Breast epithelium (tissue), 4 donors: ENCODE results near the gene LTF. TPM values are rescaled to one million over a fixed set of nuclear protein-coding genes. Genes with fewer than 3 reads are reported as not detected.
"Not testable (repeated sequence)": the region's sequence is repeated elsewhere in the genome, so short reads cannot be mapped to it uniquely, and the experiment has no call there.

Source experiments
- DNase-seq, 2 donors: peaks; one replicate each; pipeline ENCODE4 v3.0.0-alpha.2; 2019; ENCODE audit warnings: low spot score in 2 of 2
- H3K27ac ChIP-seq, 2 donors: fragments of 200-600 bp; sonication (generic) in 1 of 2; one replicate each; pipeline ENCODE4 v1.5.1; 2016 to 2019; ENCODE audit warnings: mild to moderate bottlenecking in 1 of 2
- H3K27me3 ChIP-seq, 2 donors: fragments of 200-600 bp; sonication (generic) in 1 of 2; one replicate each; pipeline versions ENCODE4 v1.5.1 to v1.6.0; 2017 to 2019; ENCODE audit warnings: control low read depth in 1 of 2, mild to moderate bottlenecking in 1 of 2
- H3K36me3 ChIP-seq: fragments of 200-600 bp; one replicate; pipeline ENCODE4 v1.5.1; 2019
- H3K4me1 ChIP-seq, 2 donors: fragments of 200-600 bp; sonication (generic); one replicate each; pipeline ENCODE4 v1.5.1; 2016 to 2019; ENCODE audit warnings: control low read depth in 1 of 2
- H3K4me3 ChIP-seq, 3 donors: fragments of 200-600 bp; sonication (generic); 1 replicate in 2 of 3; 2 replicates in 1 of 3; pipeline ENCODE4 v1.5.1; 2016 to 2019; ENCODE audit warnings: mild to moderate bottlenecking in 3 of 3, moderate library complexity in 2 of 3
- H3K9me3 ChIP-seq, 2 donors: fragments of 200-600 bp; sonication (generic) in 1 of 2; one replicate each; pipeline ENCODE4 v1.5.1; 2016 to 2019; ENCODE audit warnings: control low read depth in 1 of 2
- POLR2A ChIP-seq: fragments of 450-650 bp; IDR thresholded peaks from one replicate; pipeline ENCODE4 v1.6.1; 2016; ENCODE audit warnings: antibody characterized with exemption, mild to moderate bottlenecking, moderate library complexity
- POLR2AphosphoS5 ChIP-seq, 3 donors: sonication (generic); formaldehyde crosslinking; IDR thresholded peaks; one replicate each; pipeline ENCODE4 v1.6.1; 2017; ENCODE audit warnings: antibody characterized with exemption in 3 of 3
- intact Hi-C: fragments of 100-400 bp; cut with DNase I; formaldehyde crosslinking; loops from one replicate; pipeline ENCODE4 v1.15.1; 2023; ENCODE audit warnings: low total_unique reads
- total RNA-seq, 3 donors: library from RNA; depleted of rRNA; stranded (reverse); fragments of >200 nt; gene quantifications; one replicate each; pipeline ENCODE4 v1.1.0, GENCODE V29; 2016
- TF ChIP-seq, protein P1 (sequence below), 3 donors: fragments of 450-650 bp; IDR thresholded peaks; one replicate each; pipeline ENCODE4 v1.5.1; 2016 to 2017; ENCODE audit warnings: antibody characterized with exemption in 3 of 3, mild to moderate bottlenecking in 3 of 3, moderate library complexity in 3 of 3

Gene LTF
- total RNA-seq, 3 donors from 2014 or later = 78.7 to 282 (median 190) TPM

- no peak overlapping the region for H3K27ac ChIP-seq
- no peak for DNase-seq
- no peak for TF ChIP-seq POLR2A
- TF ChIP-seq, protein P1, sequence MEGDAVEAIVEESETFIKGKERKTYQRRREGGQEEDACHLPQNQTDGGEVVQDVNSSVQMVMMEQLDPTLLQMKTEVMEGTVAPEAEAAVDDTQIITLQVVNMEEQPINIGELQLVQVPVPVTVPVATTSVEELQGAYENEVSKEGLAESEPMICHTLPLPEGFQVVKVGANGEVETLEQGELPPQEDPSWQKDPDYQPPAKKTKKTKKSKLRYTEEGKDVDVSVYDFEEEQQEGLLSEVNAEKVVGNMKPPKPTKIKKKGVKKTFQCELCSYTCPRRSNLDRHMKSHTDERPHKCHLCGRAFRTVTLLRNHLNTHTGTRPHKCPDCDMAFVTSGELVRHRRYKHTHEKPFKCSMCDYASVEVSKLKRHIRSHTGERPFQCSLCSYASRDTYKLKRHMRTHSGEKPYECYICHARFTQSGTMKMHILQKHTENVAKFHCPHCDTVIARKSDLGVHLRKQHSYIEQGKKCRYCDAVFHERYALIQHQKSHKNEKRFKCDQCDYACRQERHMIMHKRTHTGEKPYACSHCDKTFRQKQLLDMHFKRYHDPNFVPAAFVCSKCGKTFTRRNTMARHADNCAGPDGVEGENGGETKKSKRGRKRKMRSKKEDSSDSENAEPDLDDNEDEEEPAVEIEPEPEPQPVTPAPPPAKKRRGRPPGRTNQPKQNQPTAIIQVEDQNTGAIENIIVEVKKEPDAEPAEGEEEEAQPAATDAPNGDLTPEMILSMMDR (IDR thresholded peaks at IDR 0.05) = no peak
These were observed 36.5 kb downstream of the LTF start for GRCh38 chr3:46427916-46428833.

GRCh38 chr3:46427404-46427803, 37.3 kb downstream of the LTF start:
- H3K4me1 ChIP-seq, H3K27me3 ChIP-seq, intact Hi-C loops, H3K36me3 ChIP-seq, H3K4me3 ChIP-seq, H3K27ac ChIP-seq, DNase-seq, H3K9me3 ChIP-seq: not testable (repeated sequence)

More at GRCh38 chr3:46427916-46428833, 36.5 kb downstream of the LTF start:
- no peaks in the 10 kb centered on the region for H3K36me3 ChIP-seq
- intact Hi-C loops = no loop called here
- H3K4me3 ChIP-seq = no peak overlapping the region
- H3K9me3 ChIP-seq = no peaks in the 10 kb centered on the region
- H3K27me3 ChIP-seq = no peaks in the 10 kb centered on the region
- no peaks in the 10 kb centered on the region for H3K4me1 ChIP-seq

- H3K4me1 ChIP-seq, intact Hi-C loops, H3K9me3 ChIP-seq, H3K36me3 ChIP-seq, H3K27me3 ChIP-seq, H3K4me3 ChIP-seq, H3K27ac ChIP-seq, DNase-seq: not testable (repeated sequence)
These were observed 38.2 kb downstream of the LTF start for GRCh38 chr3:46426476-46426875.

- H3K27ac ChIP-seq = no peak overlapping the region
- H3K9me3 ChIP-seq = no peaks in the 10 kb centered on the region
- TF ChIP-seq, protein P1 (IDR thresholded peaks at IDR 0.05) = no peak
- TF ChIP-seq POLR2A (no peak), POLR2AphosphoS5 (IDR thresholded peaks at IDR 0.05) (no peak)
- no peak overlapping the region for H3K4me3 ChIP-seq
- DNase-seq = no peak
- intact Hi-C loops = no loop called here
- H3K27me3 ChIP-seq = no peaks in the 10 kb centered on the region
- H3K36me3 ChIP-seq = no peaks in the 10 kb centered on the region
- no peaks in the 10 kb centered on the region for H3K4me1 ChIP-seq
These were observed 41.1 kb downstream of the LTF start for GRCh38 chr3:46423588-46423987.

- H3K9me3 ChIP-seq = no peaks in the 10 kb centered on the region
- no peaks in the 10 kb centered on the region for H3K36me3 ChIP-seq
- no peak for DNase-seq
- no peaks in the 10 kb centered on the region for H3K4me1 ChIP-seq
- intact Hi-C loops = no loop called here
- TF ChIP-seq POLR2AphosphoS5 (IDR thresholded peaks at IDR 0.05) = no peak
- TF ChIP-seq POLR2A = no peak
- TF ChIP-seq, protein P1 (IDR thresholded peaks at IDR 0.05) = no peak
- no peak overlapping the region for H3K27ac ChIP-seq
- H3K4me3 ChIP-seq = no peak overlapping the region
- H3K27me3 ChIP-seq = no peaks in the 10 kb centered on the region
These were observed 42.1 kb downstream of the LTF start for GRCh38 chr3:46422617-46423016.

DNA sequence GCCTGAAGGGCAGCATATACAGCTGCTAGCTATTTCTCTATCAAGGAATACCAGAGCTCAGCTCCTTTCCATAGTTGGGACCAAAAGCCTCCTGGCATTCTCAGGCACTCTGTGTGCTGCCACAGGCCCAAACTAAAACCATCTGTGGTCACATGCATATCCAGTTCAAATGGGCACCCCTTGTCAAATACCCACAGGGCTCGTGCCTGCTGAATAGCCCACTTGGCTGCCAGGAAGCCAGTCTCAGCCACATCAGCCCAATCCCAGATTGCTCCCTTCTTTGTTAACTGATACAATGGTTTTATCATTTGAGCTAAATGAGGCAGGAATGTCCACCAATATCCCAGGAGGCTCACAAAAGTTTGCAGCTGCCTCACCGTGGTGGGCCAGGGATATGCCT, 43.8 kb downstream of the LTF start:
- intact Hi-C loops = no loop called here

More for the DNA sequence above, 43.8 kb downstream of the LTF start:
- no peak overlapping the region for H3K27ac ChIP-seq
- no peaks in the 10 kb centered on the region for H3K4me1 ChIP-seq
- H3K36me3 ChIP-seq = no peaks in the 10 kb centered on the region
- DNase-seq = no peak
- H3K27me3 ChIP-seq = no peaks in the 10 kb centered on the region
- no peak for TF ChIP-seq POLR2AphosphoS5 (IDR thresholded peaks at IDR 0.05)
- no peak for TF ChIP-seq POLR2A
- TF ChIP-seq, protein P1 (IDR thresholded peaks at IDR 0.05) = no peak
- no peaks in the 10 kb centered on the region for H3K9me3 ChIP-seq
- no peak overlapping the region for H3K4me3 ChIP-seq
